HepG2 (cell line): ENCODE measurements around the gene NNAT. TPM values are rescaled to one million over a fixed set of nuclear protein-coding genes. Genes with fewer than 3 reads are reported as not detected.
"Not testable (repeated sequence)": the region's sequence is repeated elsewhere in the genome, so short reads cannot be mapped to it uniquely, and the experiment has no call there.

Experiments
- ATAC-seq: fragments of 200-7000 bp; cut with Tn5 transposase; 3 replicates; pipeline ENCODE4 v1.9.1; 2020; ENCODE audit warnings: mild to moderate bottlenecking, moderate library complexity
- BruUV-seq: library from RNA; stranded (reverse); fragments of 400-500 nt; replicated peaks from 2 replicates; lab custom pipeline; 2021; lab: Mats Ljungman, UMichigan
- CTCF ChIA-PET: fragments of 300-600 bp; formaldehyde crosslinking; extraction: SDS; loops from one replicate; lab custom pipeline; 2021; ENCODE audit warnings: low total read pairs, inconsistent platforms, low intra/inter-chr PET ratio; lab: Yijun Ruan, JAX
- POLR2A ChIA-PET: fragments of 350-600 bp; sonication (Branson Sonifier 250); formaldehyde crosslinking; loops from one replicate; lab custom pipeline; 2020; ENCODE audit warnings: antibody characterized with exemption, inconsistent platforms; lab: Yijun Ruan, JAX
- DNase-seq: peaks from one replicate; pipeline ENCODE4 v3.0.0-alpha.2; 2015; ENCODE audit warnings: low spot score
- FAIRE-seq: peaks from 3 replicates; lab custom pipeline; 2011; peaks lifted over from hg19 to GRCh38; lab: Jason Lieb, UNC
- H2AFZ ChIP-seq: one replicate; pipeline ENCODE4 v1.6.1; 2011; ENCODE audit warnings: low read length, inconsistent platforms
- H3K27ac ChIP-seq: fragments of 300-600 bp; 3 replicates; pipeline ENCODE4 v1.8.0; 2011; ENCODE audit warnings: mixed run types, mild to moderate bottlenecking, mixed read lengths, low read length, inconsistent platforms; ENCODE audit not compliant: insufficient read depth; ENCODE audit errors: extremely low read length
- H3K27me3 ChIP-seq, 2 experiments: fragments of 200-600 bp in 1 of 2; 2 replicates in 1 of 2; 3 replicates in 1 of 2; pipeline versions ENCODE4 v1.6.0 to v1.8.0; 2011; ENCODE audit warnings: low read length in 2 of 2, mild to moderate bottlenecking in 2 of 2, moderate library complexity in 2 of 2, inconsistent platforms in 1 of 2; ENCODE audit not compliant: insufficient read depth in 2 of 2, control insufficient read depth in 1 of 2
- H3K36me3 ChIP-seq, 2 experiments: fragments of 200-600 bp in 1 of 2; replicated peaks in 1 of 2; 2 replicates in 1 of 2; 3 replicates in 1 of 2; pipeline versions ENCODE4 v1.5.1 to v1.8.0; 2011; ENCODE audit warnings: low read length in 2 of 2, inconsistent platforms in 1 of 2; ENCODE audit not compliant: insufficient read depth in 2 of 2, control insufficient read depth in 1 of 2
- H3K4me1 ChIP-seq: 2 replicates; pipeline ENCODE4 v1.5.1; 2012; ENCODE audit warnings: low read length, inconsistent platforms; ENCODE audit not compliant: insufficient read depth
- H3K4me2 ChIP-seq: 2 replicates; pipeline ENCODE4 v1.6.0; 2011; ENCODE audit warnings: low read depth, low read length, inconsistent platforms
- H3K4me3 ChIP-seq, 3 experiments: fragments of 200-600 bp in 1 of 3; sonication (generic), shearing (Covaris generic) in 1 of 3; replicated peaks in 1 of 3; 2 replicates each; pipeline ENCODE4 v1.5.1; 2011 to 2016; ENCODE audit warnings: low read length in 3 of 3, inconsistent platforms in 2 of 3, low read depth in 2 of 3, mild to moderate bottlenecking in 2 of 3, control low read depth in 1 of 3, mixed read lengths in 1 of 3; ENCODE audit not compliant: insufficient read depth in 1 of 3
- H3K79me2 ChIP-seq: one replicate; pipeline ENCODE4 v1.6.1; 2011; ENCODE audit warnings: low read length, inconsistent platforms; ENCODE audit not compliant: insufficient read depth
- H3K9ac ChIP-seq: 2 replicates; pipeline ENCODE4 v1.6.0; 2011; ENCODE audit warnings: mild to moderate bottlenecking, low read depth, low read length, inconsistent platforms; ENCODE audit not compliant: insufficient read depth
- H3K9me3 ChIP-seq: 2 replicates; pipeline ENCODE4 v1.5.1; 2012; ENCODE audit warnings: mild to moderate bottlenecking, low read length
- H4K20me1 ChIP-seq: 2 replicates; pipeline ENCODE4 v1.6.0; 2011; ENCODE audit warnings: inconsistent platforms, mild to moderate bottlenecking, low read length, moderate library complexity; ENCODE audit not compliant: insufficient read depth
- GLI4 ChIP-seq: sonication (generic); formaldehyde crosslinking; IDR thresholded peaks from 2 replicates; pipeline ENCODE4 v1.5.1; 2020; ENCODE audit warnings: missing genetic modification reagents, mild to moderate bottlenecking, moderate library complexity, borderline replicate concordance
- IRF1 ChIP-seq: sonication (generic); formaldehyde crosslinking; IDR thresholded peaks from 2 replicates; pipeline ENCODE4 v1.4.0; 2020; ENCODE audit warnings: low read depth, mild to moderate bottlenecking, missing genetic modification reagents
- RAD51 ChIP-seq: fragments of 450-650 bp; IDR thresholded peaks from 2 replicates; pipeline ENCODE4 v1.6.1; 2016; ENCODE audit warnings: borderline replicate concordance
- RCOR2 ChIP-seq: IDR thresholded peaks from 2 replicates; pipeline ENCODE4 v1.6.1; 2016; ENCODE audit warnings: missing biosample characterization, missing genetic modification reagents
- REL ChIP-seq: sonication (generic); formaldehyde crosslinking; conservative IDR thresholded peaks from 2 replicates; pipeline ENCODE4 v1.8.0; 2022; ENCODE audit warnings: mild to moderate bottlenecking, missing genetic modification reagents, moderate library complexity
- TSC22D2 ChIP-seq: sonication (generic); formaldehyde crosslinking; IDR thresholded peaks from 2 replicates; pipeline ENCODE4 v1.5.1; 2020; ENCODE audit warnings: missing genetic modification reagents, mild to moderate bottlenecking, borderline replicate concordance
- ZMYM2 ChIP-seq: sonication (generic); formaldehyde crosslinking; IDR thresholded peaks from 2 replicates; pipeline ENCODE4 v1.8.0; 2022; ENCODE audit warnings: mild to moderate bottlenecking, missing genetic modification reagents
- ZNF136 ChIP-seq: sonication (generic); formaldehyde crosslinking; IDR thresholded peaks from 2 replicates; pipeline ENCODE4 v1.8.1; 2022; ENCODE audit warnings: low read depth, mild to moderate bottlenecking, moderate library complexity, missing genetic modification reagents
- ZNF256 ChIP-seq: sonication (generic); formaldehyde crosslinking; conservative IDR thresholded peaks from 2 replicates; pipeline ENCODE4 v1.4.0; 2020; ENCODE audit warnings: missing genetic modification reagents
- ZNF512B ChIP-seq: sonication (generic); formaldehyde crosslinking; IDR thresholded peaks from 2 replicates; pipeline ENCODE4 v1.5.1; 2020; ENCODE audit warnings: missing genetic modification reagents, mild to moderate bottlenecking, borderline replicate concordance
- ZNF629 ChIP-seq: sonication (generic); formaldehyde crosslinking; conservative IDR thresholded peaks from 2 replicates; pipeline ENCODE4 v1.5.0; 2020; ENCODE audit warnings: missing genetic modification reagents
- ZNF781 ChIP-seq: sonication (generic); formaldehyde crosslinking; IDR thresholded peaks from 2 replicates; pipeline ENCODE4 v1.5.1; 2020; ENCODE audit warnings: borderline replicate concordance, mild to moderate bottlenecking, missing genetic modification reagents; ENCODE audit errors: not compliant biosample characterization
- WGBS: methylation state at CpG from one replicate; pipeline ENCODE4 v1.1.6; 2017; ENCODE audit warnings: low lambda C conversion rate; 5-methylcytosine and 5-hydroxymethylcytosine counted together
- in situ Hi-C: cut with HindIII; loops from 2 replicates; pipeline ENCODE4 v1.10.0; 2017; ENCODE audit warnings: low pct_unique_long_range_greater_than_20kb; ENCODE audit not compliant: extremely low pct_ligation_motif_present
- intact Hi-C: fragments of 100-400 bp; cut with micrococcal nuclease; formaldehyde crosslinking; loops from one replicate; pipeline ENCODE4 v1.10.0; 2022; ENCODE audit not compliant: unreplicated experiment
- polyA plus RNA-seq, 8 experiments: library from polyadenylated mRNA; depleted of rRNA in 3 of 8; stranded (reverse) in 7 of 8; unstranded in 1 of 8; fragments of >200 nt; fragmentation: Illumina TruSeq in 4 of 8; extraction: Trizol in 4 of 8; gene quantifications; 2 replicates each; pipeline versions ENCODE4 v1.2.1 to v1.2.3, GENCODE V29; 2011 to 2016; ENCODE audit warnings: low read depth in 4 of 8, missing spikeins in 1 of 8, mixed read lengths in 1 of 8; ENCODE audit not compliant: insufficient read depth in 1 of 8
- total RNA-seq, 5 experiments: library from RNA; depleted of rRNA; stranded (reverse); fragments of >200 nt; fragmentation: Illumina TruSeq; extraction: Trizol; gene quantifications; 2 replicates each; pipeline ENCODE4 v1.2.3, GENCODE V29; 2016; ENCODE audit warnings: low read depth in 1 of 5
- TF ChIP-seq, protein P1 (sequence below): sonication (generic); formaldehyde crosslinking; IDR thresholded peaks from 2 replicates; pipeline ENCODE4 v1.5.0; 2020; ENCODE audit warnings: mild to moderate bottlenecking, missing genetic modification reagents

The NNAT gene
- total and polyA plus RNA-seq, 2 of the 13 experiments (the other 11 are each of a cell fraction or from before 2014, with no cell fraction given): not detected

- TF ChIP-seq IRF1 (CRISPR knock-in tag): no peak
Measured at GRCh38 chr20:37540001-37540400, 19.0 kb downstream of the NNAT start (continued).

- 21% methylated on average over 1 of the region's 1 CpG for WGBS
- not testable (repeated sequence) for FAIRE-seq, ATAC-seq
Measured at GRCh38 chr20:37540838-37541237, 19.8 kb downstream of the NNAT start.

DNA sequence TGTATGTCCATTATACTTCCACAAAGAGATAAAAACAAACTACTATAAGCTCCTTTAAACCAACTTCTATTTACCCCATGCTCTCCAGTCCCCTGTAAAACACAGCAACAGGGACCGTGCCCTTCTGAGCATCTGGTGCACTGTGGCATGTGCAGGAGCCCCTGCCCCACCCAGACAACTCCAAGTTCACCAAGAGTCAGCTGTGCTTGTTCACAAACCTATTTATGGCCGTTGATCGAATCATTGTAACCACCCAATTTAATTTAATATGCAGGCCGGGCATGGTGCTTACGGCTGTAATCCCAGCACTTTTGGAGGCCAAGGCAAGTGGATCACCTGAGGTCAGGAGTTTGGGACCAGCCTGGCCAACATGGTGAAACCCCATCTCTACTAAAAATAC, 20.3 kb downstream of the NNAT start:
- Histone ChIP-seq H3K4me1 (peaks cover 55% of the 10 kb centered on the region), H3K4me2 (no peak overlapping the region), H3K36me3 (no peaks in the 10 kb centered on the region), H3K27me3 (no peaks in the 10 kb centered on the region; a peak in 1 of 5 replicates), H2AFZ (no peak overlapping the region), H3K9ac (no peak overlapping the region), H3K27ac (no peak overlapping the region), H3K9me3 (no peaks in the 10 kb centered on the region), H3K79me2 (no peaks in the 10 kb centered on the region), H4K20me1 (no peaks in the 10 kb centered on the region), H3K4me3 (no peak overlapping the region)
- WGBS: 76% methylated on average over 5 of the region's 5 CpGs
- no peak for DNase-seq
- ATAC-seq: no peak
- no peak for FAIRE-seq
- CTCF ChIA-PET: no interaction called here
- in situ Hi-C loops (no loop called here), intact Hi-C loops (no loop called here)
- POLR2A ChIA-PET: interaction anchor here (0.6 kb wide), 1 partner anchor 9 kb away, joined by 3 read pairs; no protein-coding TSS in a partner anchor
- no TSS peak for BruUV-seq
- TF ChIP-seq REL (CRISPR knock-in tag) (no peak), TSC22D2 (CRISPR knock-in tag) (no peak), RAD51 (no peak), GLI4 (CRISPR knock-in tag) (no peak), ZNF136 (CRISPR knock-in tag) (no peak), ZNF781 (no peak), ZNF256 (CRISPR knock-in tag) (no peak), ZNF512B (no peak)
- TF ChIP-seq, protein P1, sequence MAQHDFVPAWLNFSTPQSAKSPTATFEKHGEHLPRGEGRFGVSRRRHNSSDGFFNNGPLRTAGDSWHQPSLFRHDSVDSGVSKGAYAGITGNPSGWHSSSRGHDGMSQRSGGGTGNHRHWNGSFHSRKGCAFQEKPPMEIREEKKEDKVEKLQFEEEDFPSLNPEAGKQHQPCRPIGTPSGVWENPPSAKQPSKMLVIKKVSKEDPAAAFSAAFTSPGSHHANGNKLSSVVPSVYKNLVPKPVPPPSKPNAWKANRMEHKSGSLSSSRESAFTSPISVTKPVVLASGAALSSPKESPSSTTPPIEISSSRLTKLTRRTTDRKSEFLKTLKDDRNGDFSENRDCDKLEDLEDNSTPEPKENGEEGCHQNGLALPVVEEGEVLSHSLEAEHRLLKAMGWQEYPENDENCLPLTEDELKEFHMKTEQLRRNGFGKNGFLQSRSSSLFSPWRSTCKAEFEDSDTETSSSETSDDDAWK (CRISPR knock-in tag): no peak

More at GRCh38 chr20:37540838-37541237, 19.8 kb downstream of the NNAT start:
- H4K20me1 ChIP-seq, H2AFZ ChIP-seq, H3K4me3 ChIP-seq, H3K27ac ChIP-seq, in situ Hi-C loops, intact Hi-C loops, DNase-seq, H3K27me3 ChIP-seq, H3K36me3 ChIP-seq, H3K9me3 ChIP-seq, CTCF ChIA-PET, H3K4me2 ChIP-seq, H3K79me2 ChIP-seq, BruUV-seq, H3K9ac ChIP-seq: not testable (repeated sequence)
- POLR2A ChIA-PET: interaction anchor here (0.6 kb wide), 1 partner anchor 9 kb away, joined by 3 read pairs; no protein-coding TSS in a partner anchor
- peaks cover 60% of the 10 kb centered on the region for H3K4me1 ChIP-seq
- TF ChIP-seq ZMYM2 (0 out of 2 replicates have a peak, but pooled peaks have one; percentile 13), RCOR2 (CRISPR knock-in tag) (0 out of 2 replicates have a peak, but pooled peaks have one; percentile 35), ZNF629 (peak; percentile 89)
